ENCODE data around the gene SCN8A.
"Not testable (repeated sequence)": the region's sequence is repeated elsewhere in the genome, so short reads cannot be mapped to it uniquely, and the experiment has no call there.

Gene SCN8A

GRCh38 chr12:51591016-51591901, at the start of gene SCN8A:
TSS of gene SCN8A (plus strand) at chr12:51591233. CDS start at chr12:51662818, 71,585 bp downstream.
- DNase-seq: peak; percentile 32 to 49

GRCh38 chr12:51546097-51546496, 44.9 kb upstream of the SCN8A start:
- DNase-seq: no peak

GRCh38 chr12:51547606-51548005, 43.4 kb upstream of the SCN8A start:
- DNase-seq: no peak

- DNase-seq: no peak
These were observed 42.8 kb upstream of the SCN8A start for GRCh38 chr12:51548241-51548640.

GRCh38 chr12:51549637-51550036, 41.4 kb upstream of the SCN8A start:
- DNase-seq: no peak

GRCh38 chr12:51568271-51569032, 22.6 kb upstream of the SCN8A start:
- not testable (repeated sequence) for DNase-seq

- DNase-seq: no peak
These were observed 11.6 kb upstream of the SCN8A start for GRCh38 chr12:51579321-51579850.

- DNase-seq: no peak
These were observed 2.0 kb upstream of the SCN8A start for GRCh38 chr12:51589060-51589459.

- no peak for DNase-seq
These were observed 1.4 kb upstream of the SCN8A start for GRCh38 chr12:51589557-51590176.

- DNase-seq: peak; percentile 68 to 70
These were observed 552 bp upstream of the SCN8A start for GRCh38 chr12:51590347-51591015.

GRCh38 chr12:51592034-51592705, 1.1 kb downstream of the SCN8A start:
- DNase-seq: no peak

- DNase-seq: no peak
These were observed 2.0 kb downstream of the SCN8A start for GRCh38 chr12:51593021-51593420.

- peak; percentile 16 for DNase-seq
These were observed 2.5 kb downstream of the SCN8A start for GRCh38 chr12:51593539-51593938.

- no peak for DNase-seq
These were observed 7.1 kb downstream of the SCN8A start for GRCh38 chr12:51598156-51598555.

- no peak for DNase-seq
These were observed 9.7 kb downstream of the SCN8A start for GRCh38 chr12:51600721-51601120.

- DNase-seq: no peak
These were observed 10.2 kb downstream of the SCN8A start for GRCh38 chr12:51601241-51601640.

- not testable (repeated sequence) for DNase-seq
These were observed 14.9 kb downstream of the SCN8A start for GRCh38 chr12:51605896-51606295.

- not testable (repeated sequence) for DNase-seq
These were observed 16.2 kb downstream of the SCN8A start for GRCh38 chr12:51607197-51607596.

GRCh38 chr12:51620448-51620847, 29.4 kb downstream of the SCN8A start:
- no peak for DNase-seq

- DNase-seq: no peak
These were observed 30.3 kb downstream of the SCN8A start for GRCh38 chr12:51621156-51621922.

GRCh38 chr12:51622564-51622963, 31.5 kb downstream of the SCN8A start:
- DNase-seq: no peak

Measured in stimulated activated CD4-positive, alpha-beta T cell treated with anti-CD3 and anti-CD28 coated beads, Interleukin-2, amount 100 ng/mL, for 48 hours (primary cell).